Panc1 (cell line): ENCODE results near the gene CRADD. TPM values are rescaled to one million over a fixed set of nuclear protein-coding genes. Genes with fewer than 3 reads are reported as not detected.

Source experiments
- ATAC-seq: fragments of 200-7000 bp; cut with Tn5 transposase; 2 replicates; pipeline ENCODE4 v1.9.1; 2020; ENCODE audit warnings: mild to moderate bottlenecking, moderate library complexity
- BruUV-seq: library from RNA; stranded (reverse); fragments of 400-500 nt; replicated peaks from 2 replicates; lab custom pipeline; 2021; lab: Mats Ljungman, UMichigan
- CTCF ChIA-PET: fragments of 300-600 bp; sonication (Branson Sonifier 250); formaldehyde crosslinking; loops from one replicate; lab custom pipeline; 2022; ENCODE audit warnings: antibody characterized with exemption; lab: Charles Lee
- POLR2A ChIA-PET: fragments of 300-600 bp; sonication (Branson Sonifier 250); formaldehyde crosslinking; loops from one replicate; lab custom pipeline; 2022; ENCODE audit warnings: antibody characterized with exemption; lab: Charles Lee
- DNase-seq: peaks from one replicate; pipeline ENCODE4 v3.0.0-alpha.2; 2010; ENCODE audit warnings: low read depth, low spot score
- H3K27ac ChIP-seq: 2 replicates; pipeline ENCODE4 v1.5.1; 2011; ENCODE audit warnings: mild to moderate bottlenecking, low read length, inconsistent platforms
- H3K27me3 ChIP-seq: fragments of 200-500 bp; sonication (Bioruptor generic); 2 replicates; pipeline ENCODE4 v1.6.0; 2014; ENCODE audit warnings: low read length, inconsistent platforms; ENCODE audit not compliant: control insufficient read depth, insufficient read depth
- H3K36me3 ChIP-seq: fragments of 200-500 bp; sonication (Bioruptor generic); 2 replicates; pipeline ENCODE4 v1.5.1; 2014; ENCODE audit warnings: inconsistent platforms, mild to moderate bottlenecking, low read length, moderate library complexity; ENCODE audit not compliant: control insufficient read depth, insufficient read depth
- H3K4me1 ChIP-seq: 2 replicates; pipeline ENCODE4 v1.5.1; 2011; ENCODE audit warnings: inconsistent platforms, mild to moderate bottlenecking, low read length, moderate library complexity; ENCODE audit not compliant: control insufficient read depth, insufficient read depth
- H3K4me3 ChIP-seq, 2 experiments: 2 replicates each; pipeline ENCODE4 v1.5.1; 2011 to 2012; ENCODE audit warnings: low read depth in 2 of 2, low read length in 2 of 2, mild to moderate bottlenecking in 2 of 2, inconsistent platforms in 1 of 2, moderate library complexity in 1 of 2
- H3K9me3 ChIP-seq: fragments of 200-500 bp; sonication (Bioruptor generic); 2 replicates; pipeline ENCODE4 v1.5.1; 2014; ENCODE audit warnings: low read depth, mild to moderate bottlenecking, inconsistent platforms, low read length, moderate library complexity; ENCODE audit not compliant: control insufficient read depth, insufficient read depth
- CTCF ChIP-seq: fragments of 450-650 bp; IDR thresholded peaks from 2 replicates; pipeline ENCODE4 v1.5.1; 2017; ENCODE audit warnings: mild to moderate bottlenecking
- POLR2AphosphoS5 ChIP-seq: IDR thresholded peaks from 2 replicates; pipeline ENCODE4 v1.6.1; 2012; ENCODE audit warnings: mild to moderate bottlenecking, low read depth, low read length, moderate library complexity
- REST ChIP-seq, 2 experiments: IDR thresholded peaks; 2 replicates each; pipeline ENCODE4 v1.6.1; 2011 to 2012; ENCODE audit warnings: low read depth in 2 of 2, control low read depth in 1 of 2, low read length in 1 of 2, mild to moderate bottlenecking in 1 of 2, moderate library complexity in 1 of 2; ENCODE audit not compliant: insufficient read depth in 1 of 2
- SIN3A ChIP-seq: IDR thresholded peaks from 2 replicates; pipeline ENCODE4 v1.6.1; 2012; ENCODE audit warnings: low read depth, mild to moderate bottlenecking, low read length, moderate library complexity, borderline replicate concordance; ENCODE audit not compliant: insufficient read depth
- TCF7L2 ChIP-seq: IDR thresholded peaks from 2 replicates; pipeline ENCODE4 v1.6.1; 2011; ENCODE audit warnings: mild to moderate bottlenecking, low read depth, low read length, inconsistent platforms
- in situ Hi-C: cut with HindIII; loops from 2 replicates; pipeline ENCODE4 v1.10.0; 2016; ENCODE audit warnings: low sequenced_read_pairs, low pct_unique_long_range_greater_than_20kb
- intact Hi-C: fragments of 100-400 bp; cut with micrococcal nuclease; formaldehyde crosslinking; loops from one replicate; pipeline ENCODE4 v1.10.0; 2022; ENCODE audit not compliant: unreplicated experiment
- total RNA-seq: library from RNA; stranded (reverse); gene quantifications from one replicate; pipeline ENCODE4 v1.2.1, GENCODE V29; 2021; ENCODE audit not compliant: unreplicated experiment

Gene CRADD
- total RNA-seq, 1 experiment from 2014 or later: 7.0 TPM

GRCh38 chr12:93880853-93881522, 203.8 kb downstream of the CRADD start:
- no peaks in the 10 kb centered on the region for H3K27me3 ChIP-seq
- H3K4me3 ChIP-seq: no peak overlapping the region
- no peaks in the 10 kb centered on the region for H3K9me3 ChIP-seq
- POLR2A ChIA-PET: no interaction called here
- CTCF ChIA-PET: no interaction called here
- no TSS peak for BruUV-seq
- ATAC-seq (no peak), DNase-seq (no peak)
- in situ Hi-C loops (no loop called here), intact Hi-C loops (no loop called here)
- TF ChIP-seq SIN3A: no peak
- no peak for TF ChIP-seq TCF7L2
- TF ChIP-seq POLR2AphosphoS5: no peak
- no peak for TF ChIP-seq REST (IDR thresholded peaks at IDR 0.05; ENCODE audit: insufficient read depth in 1 of 2, low read depth in 2 of 2, low read length in 1 of 2)
- TF ChIP-seq CTCF: no peak
- no peak overlapping the region for H3K27ac ChIP-seq
- H3K36me3 ChIP-seq: no peaks in the 10 kb centered on the region
- H3K4me1 ChIP-seq: no peaks in the 10 kb centered on the region

- ATAC-seq (no peak), DNase-seq (no peak)
- Histone ChIP-seq H3K36me3 (no peaks in the 10 kb centered on the region), H3K27me3 (no peaks in the 10 kb centered on the region), H3K4me1 (no peaks in the 10 kb centered on the region), H3K9me3 (no peaks in the 10 kb centered on the region), H3K27ac (no peak overlapping the region), H3K4me3 (no peak overlapping the region)
- in situ Hi-C loops: no loop called here
- no TSS peak for BruUV-seq
- intact Hi-C loops: no loop called here
- ChIA-PET CTCF (no interaction called here), POLR2A (no interaction called here)
- TF ChIP-seq TCF7L2: no peak
- no peak for TF ChIP-seq SIN3A
- TF ChIP-seq CTCF: no peak
- no peak for TF ChIP-seq REST (IDR thresholded peaks at IDR 0.05; ENCODE audit: insufficient read depth in 1 of 2, low read depth in 2 of 2, low read length in 1 of 2)
- no peak for TF ChIP-seq POLR2AphosphoS5
Measured at GRCh38 chr12:93882763-93883162, 205.6 kb downstream of the CRADD start.
